Islet precursor cell (in vitro differentiated cells): ENCODE data around the gene TRIM54.
A peak's percentile ranks its signal among the peaks of the same experiment; 100 is the strongest.
"Not testable (repeated sequence)": the region's sequence is repeated elsewhere in the genome, so short reads cannot be mapped to it uniquely, and the experiment has no call there.

Source experiments
- DNase-seq: peaks from one replicate; pipeline ENCODE4 v3.0.0-alpha.2; 2018

TRIM54 gene

DNA sequence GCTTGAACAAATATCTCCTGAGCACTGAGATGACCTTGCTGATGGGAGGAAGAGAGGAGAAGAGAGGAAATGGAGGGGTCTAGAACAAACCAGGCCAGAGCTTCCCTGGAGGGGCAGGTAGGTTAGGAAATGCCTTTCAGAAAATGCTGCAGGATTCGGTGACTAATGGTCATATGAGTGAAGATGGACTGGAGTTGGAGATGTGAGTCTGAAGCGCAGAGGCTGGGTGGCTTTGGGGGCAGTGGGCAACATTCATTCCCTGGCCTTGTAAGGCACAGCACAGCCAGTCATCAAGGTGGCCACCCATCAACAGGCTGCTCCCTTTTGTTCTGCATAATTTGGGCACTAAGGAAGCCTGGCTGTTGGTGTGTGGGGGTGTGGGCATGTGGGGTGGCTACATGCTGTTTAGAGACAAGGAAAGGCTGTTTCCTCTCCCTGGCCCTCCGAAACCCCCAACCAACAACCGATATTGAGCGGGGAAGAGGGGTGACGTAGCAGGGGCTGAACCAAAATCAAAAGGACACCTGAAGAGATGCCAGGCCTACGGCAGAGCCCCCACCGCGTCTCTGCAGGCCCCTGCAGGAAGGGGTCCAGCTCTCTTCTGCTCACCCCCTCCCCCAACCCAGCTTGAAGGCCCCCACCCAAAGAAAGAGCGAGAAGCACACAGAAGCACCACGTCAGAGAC lies 20.8 kb upstream of the TRIM54 start:
- no peak for DNase-seq

- DNase-seq: no peak
Measured at GRCh38 chr2:27261926-27262298, 20.3 kb upstream of the TRIM54 start.

GRCh38 chr2:27262379-27263286 lies 19.6 kb upstream of the TRIM54 start, which contains the start of gene SLC30A3:
Gene SLC30A3 (minus strand): TSS chr2:27263047. CDS start chr2:27262906, 141 bp downstream.
- DNase-seq: no peak

- DNase-seq: no peak
Measured at GRCh38 chr2:27263287-27264252, 18.7 kb upstream of the TRIM54 start.

DNA sequence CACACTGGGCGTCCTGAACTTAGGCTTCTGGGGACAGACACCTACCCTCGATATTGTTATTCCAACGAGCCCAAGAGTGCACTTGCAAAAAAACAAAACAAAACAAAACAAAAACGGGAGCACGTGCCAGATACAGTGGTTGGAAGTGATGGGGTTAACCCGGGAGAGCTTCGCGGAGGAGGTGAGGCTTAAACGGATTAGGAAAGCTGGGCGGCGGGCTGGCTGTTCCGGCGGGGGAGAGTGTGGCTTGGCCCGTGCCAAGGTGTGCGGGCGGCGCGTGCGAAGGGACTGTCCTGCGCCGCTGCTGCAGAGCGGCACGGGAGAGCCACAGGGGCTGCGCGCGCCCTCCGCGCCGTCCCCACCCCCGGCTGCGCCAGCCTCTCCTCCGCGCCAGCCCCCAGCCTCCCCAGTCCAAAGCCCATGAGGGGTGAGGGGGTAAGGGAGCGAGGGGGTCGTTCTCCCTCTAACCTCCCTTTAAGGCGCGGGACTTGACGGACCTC lies 17.9 kb upstream of the TRIM54 start:
- DNase-seq: peak; percentile 49

DNA sequence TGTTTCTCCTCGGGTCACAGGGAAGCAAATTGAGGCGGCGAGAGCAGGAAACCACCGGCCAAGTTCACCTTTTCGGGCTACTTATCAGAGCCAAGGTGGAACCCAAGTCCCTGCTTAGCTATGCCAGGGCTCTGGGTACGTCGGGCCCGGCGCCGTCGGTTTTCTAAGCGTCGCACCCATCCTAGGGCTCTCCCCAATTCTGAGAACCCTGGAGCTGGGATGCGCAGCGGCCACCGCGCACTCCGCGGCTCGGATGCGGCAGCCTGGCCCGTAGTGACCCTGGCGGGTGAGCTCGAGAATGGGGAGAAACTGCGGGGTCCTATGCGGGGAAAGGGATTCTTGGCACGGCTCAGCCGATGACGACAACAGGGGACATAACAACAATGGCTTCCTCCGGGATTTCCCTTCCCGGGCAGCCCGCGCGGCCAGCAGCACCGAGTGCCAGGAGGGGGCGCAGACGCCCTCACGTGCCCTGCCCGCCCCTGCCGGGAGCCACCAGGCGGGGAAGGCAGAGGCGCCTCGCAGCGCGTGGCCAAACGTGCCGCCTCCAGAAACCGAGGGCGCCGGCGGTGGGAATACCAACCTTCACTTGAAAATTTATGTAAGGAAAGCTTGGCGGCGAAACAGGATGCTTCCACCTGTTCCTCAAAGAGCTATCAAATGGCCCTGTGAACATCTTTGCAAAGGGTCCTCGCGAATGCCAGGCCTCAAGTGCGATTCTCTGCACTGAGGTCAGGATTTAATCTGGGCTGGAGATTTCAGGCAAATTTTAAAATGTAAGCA lies 17.3 kb upstream of the TRIM54 start:
- DNase-seq: peak; percentile 90

DNA sequence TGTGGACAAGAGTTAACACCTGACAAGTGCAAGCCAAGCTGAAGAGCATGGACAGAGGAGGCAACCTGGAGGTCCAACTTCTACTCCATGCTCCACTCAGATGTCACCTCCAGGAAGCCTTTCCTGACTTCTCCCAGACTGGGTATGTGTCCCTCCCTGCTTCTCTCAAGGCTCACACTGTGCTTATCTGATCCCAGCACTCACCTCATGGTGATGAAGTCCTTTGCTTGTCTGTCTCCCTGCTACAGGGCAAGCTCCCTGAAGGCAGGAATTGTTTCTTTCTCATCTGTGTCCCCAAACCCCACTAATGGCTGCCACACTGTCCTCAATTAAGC lies 16.7 kb upstream of the TRIM54 start:
- no peak for DNase-seq

DNA sequence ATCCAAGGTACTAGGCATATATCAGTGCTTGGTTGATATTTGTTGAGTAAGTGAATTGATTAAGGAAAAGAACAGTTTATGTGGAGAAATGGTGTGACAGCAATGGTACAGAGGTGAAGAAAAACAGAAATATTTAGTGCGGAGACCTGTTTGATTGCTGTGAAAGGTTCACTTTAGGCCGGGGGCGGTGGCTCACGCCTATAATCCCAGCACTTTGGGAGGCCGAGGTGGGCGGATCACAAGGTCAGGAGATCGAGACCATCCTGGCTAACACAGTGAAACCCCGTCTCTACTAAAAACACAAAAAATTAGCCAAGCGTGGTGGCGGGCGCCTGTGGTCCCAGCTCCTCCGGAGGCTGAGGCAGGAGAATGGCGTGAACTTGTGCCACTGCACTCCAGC lies 13.9 kb upstream of the TRIM54 start:
- not testable (repeated sequence) for DNase-seq

GRCh38 chr2:27270131-27270530 lies 12.1 kb upstream of the TRIM54 start:
- no peak for DNase-seq

- DNase-seq: no peak
Measured at GRCh38 chr2:27270670-27271069, 11.6 kb upstream of the TRIM54 start.

GRCh38 chr2:27271631-27272340 lies 10.4 kb upstream of the TRIM54 start:
- DNase-seq: no peak

- not testable (repeated sequence) for DNase-seq
Measured at GRCh38 chr2:27272537-27273522, 9.4 kb upstream of the TRIM54 start.

DNA sequence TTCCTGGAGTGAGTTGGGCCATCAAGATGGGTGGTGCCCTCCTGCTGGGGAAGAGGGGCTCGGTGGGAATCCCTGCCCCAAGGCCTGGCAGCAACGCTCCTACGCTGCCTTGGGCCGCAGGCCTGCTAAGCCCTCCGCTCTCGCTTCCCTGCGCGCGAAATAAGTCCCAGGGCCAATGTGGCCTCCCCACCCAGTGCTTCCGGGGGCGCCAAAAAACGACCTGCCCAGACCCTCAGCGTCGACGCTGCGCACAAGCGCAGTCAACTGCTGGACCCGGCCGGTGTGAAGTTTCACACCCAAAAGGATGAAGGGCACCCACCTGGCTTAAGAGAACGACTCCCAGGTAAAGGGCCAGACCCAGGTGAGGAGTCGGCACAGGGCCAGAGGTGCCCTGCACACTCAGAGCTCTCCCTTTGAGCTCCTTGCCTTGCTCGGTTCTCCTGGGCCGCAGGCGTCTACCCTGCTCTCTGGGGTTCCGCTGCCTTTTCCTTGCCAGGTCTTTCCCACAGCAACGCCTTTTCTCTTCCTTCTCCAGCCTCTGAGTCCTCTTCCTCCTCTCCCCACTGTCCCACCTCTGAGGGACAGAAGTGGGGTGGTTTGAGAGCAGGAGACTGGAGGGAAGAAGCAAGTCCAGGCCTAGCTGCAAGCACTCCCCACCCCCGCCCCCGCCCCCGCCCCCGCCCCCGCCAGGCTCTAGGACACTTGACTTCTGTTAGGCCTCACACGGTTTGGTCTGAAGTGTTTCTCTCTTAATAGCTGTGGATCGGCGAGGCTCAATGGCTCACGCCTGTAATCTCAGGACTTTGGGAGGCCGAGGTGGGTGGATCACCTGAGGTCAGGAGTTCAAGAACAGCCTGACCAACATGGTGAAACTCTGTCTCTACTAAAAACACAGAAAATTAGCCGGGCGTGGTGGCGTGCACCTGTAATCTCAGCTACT lies 6.7 kb upstream of the TRIM54 start, which contains the start of gene DNAJC5G:
Gene DNAJC5G, plus strand, starts transcription at position 223 of the 940 bp plus-strand sequence. CDS start 1,296 bp downstream, outside the sequence.
- DNase-seq: no peak

DNA sequence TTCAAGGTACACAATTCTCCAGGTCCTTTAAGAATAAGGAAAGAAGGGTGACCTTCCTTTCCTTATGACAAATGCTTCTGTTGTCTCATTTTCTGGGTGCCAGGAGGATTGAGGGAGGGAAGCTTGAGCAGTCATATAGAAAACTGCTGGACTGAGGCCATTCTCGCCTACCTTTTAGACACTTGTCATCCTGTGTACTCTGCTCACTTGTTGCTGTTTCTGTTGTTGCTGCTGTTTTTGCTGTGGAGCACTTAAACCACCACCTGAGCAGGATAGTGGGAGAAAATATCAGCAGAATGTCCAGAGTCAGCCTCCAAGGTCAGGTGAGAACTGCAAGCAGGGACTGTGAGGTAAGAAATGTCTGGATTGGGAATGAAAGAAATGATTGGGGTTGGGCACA lies 4.2 kb upstream of the TRIM54 start:
- DNase-seq: no peak

- DNase-seq: no peak
Measured at GRCh38 chr2:27280826-27281225, 1.4 kb upstream of the TRIM54 start.

DNA sequence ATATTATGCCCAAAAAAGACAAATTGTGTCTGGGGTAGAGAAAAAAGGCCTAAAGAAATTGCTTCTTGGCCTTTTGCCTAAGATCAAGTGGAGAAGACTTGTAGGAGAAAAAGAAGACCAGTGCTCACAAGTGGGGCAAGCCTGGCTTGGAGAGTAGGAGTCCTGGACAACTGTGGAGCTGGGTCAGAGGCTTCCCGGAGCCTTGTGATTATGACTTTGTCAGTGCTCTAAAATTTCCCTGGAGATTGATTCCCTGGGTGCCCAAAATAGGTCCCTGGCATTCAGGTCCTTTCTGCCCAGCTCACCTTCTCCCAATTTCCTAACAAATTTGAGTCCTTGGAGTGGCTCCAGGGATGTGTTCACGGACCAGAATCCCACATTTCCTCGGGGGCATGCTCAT lies 787 bp upstream of the TRIM54 start:
- DNase-seq: no peak

- peak; percentile 84 for DNase-seq
Measured at GRCh38 chr2:27282892-27283291, 663 bp downstream of the TRIM54 start.

DNA sequence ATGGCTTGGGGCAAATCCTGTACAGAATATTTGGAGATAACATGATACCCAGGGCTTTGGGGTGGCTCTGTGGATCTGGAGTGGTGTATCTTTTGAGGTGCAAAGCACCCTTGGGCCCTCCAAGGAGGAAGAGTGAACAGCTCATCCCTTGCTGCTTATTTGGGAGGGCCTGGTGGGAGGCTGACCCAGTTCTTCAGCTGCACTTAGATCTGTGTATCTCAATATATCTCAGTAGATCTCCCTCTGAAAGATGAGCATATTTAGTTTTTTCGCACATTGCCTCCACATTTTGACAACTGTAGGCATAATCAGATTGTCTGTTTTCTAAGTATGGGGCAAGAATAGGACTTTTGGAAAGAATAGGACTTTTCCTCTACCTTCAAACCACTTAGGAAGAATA lies 2.8 kb downstream of the TRIM54 start:
- DNase-seq: no peak

- DNase-seq: no peak
Measured at GRCh38 chr2:27285481-27285880, 3.3 kb downstream of the TRIM54 start.
